CD1c-positive myeloid dendritic cell (primary cell): ENCODE data around the gene A4GALT.

Experiments used
- DNase-seq: peaks from one replicate; pipeline ENCODE4 v3.0.0-alpha.2; 2016; ENCODE audit errors: extremely low spot score

Gene A4GALT

GRCh38 chr22:42702675-42703074, 18.0 kb downstream of the A4GALT start:
- DNase-seq, result no peak

DNA sequence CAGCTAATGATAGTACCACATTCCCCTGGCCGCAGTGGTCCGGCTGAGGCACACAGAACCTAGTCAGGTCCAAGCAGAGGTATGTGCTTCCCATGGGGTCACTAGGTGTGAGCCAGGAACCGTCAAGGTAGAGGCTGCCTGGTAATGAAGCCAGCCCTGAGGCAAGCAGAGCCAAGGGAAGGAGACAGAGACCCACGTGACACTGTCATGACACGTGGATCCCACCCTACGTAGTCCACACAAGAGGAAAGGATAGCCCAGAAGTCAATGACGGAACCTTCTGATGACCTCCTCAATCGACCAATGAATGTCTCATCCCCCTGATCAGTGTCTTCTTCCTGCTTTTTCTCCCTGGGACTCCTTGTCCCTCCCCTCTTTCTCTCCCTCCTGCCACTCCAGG, 19.0 kb downstream of the A4GALT start:
- DNase-seq, result no peak

DNA sequence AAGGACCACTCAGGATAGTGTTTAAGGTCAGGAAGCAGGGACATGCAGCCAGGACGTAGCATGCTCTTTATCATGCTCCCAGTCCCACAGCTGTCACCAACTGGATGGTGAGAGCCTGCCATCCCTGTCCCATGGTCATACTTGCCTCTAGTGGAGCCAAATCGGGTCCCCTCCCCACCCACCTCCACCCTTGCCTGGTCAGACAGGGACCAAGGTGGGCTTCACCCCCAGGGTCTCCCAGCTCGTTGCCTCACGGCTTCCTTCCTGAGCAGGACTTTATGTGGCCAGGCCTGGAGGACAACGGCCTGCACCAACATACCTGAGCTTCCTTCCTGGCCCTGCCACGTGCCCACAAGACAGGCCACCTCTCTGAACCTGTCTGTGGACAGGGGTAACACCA, 19.8 kb downstream of the A4GALT start:
- no peak for DNase-seq

DNA sequence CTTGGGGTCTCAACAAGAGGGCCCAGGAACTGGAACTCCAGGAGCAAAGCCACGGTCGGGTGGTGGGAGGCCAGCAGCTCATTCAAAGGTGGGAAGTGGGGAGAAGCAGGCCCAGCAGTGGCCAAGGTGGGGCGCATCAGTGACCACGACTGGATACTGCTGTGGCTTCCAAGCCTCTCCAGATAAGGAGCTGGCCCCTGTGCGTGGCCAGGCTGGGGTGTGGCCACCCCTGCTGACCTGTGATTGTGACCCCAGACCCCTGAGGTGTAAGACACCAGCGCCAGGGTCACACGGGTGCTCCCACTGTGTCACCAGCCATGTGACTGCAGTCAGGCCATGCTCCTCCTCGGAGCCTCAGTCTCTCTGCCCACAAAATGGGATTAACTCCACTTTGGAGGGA, 20.3 kb downstream of the A4GALT start:
- DNase-seq, result no peak

GRCh38 chr22:42699976-42700352, 20.7 kb downstream of the A4GALT start:
- no peak for DNase-seq

DNA sequence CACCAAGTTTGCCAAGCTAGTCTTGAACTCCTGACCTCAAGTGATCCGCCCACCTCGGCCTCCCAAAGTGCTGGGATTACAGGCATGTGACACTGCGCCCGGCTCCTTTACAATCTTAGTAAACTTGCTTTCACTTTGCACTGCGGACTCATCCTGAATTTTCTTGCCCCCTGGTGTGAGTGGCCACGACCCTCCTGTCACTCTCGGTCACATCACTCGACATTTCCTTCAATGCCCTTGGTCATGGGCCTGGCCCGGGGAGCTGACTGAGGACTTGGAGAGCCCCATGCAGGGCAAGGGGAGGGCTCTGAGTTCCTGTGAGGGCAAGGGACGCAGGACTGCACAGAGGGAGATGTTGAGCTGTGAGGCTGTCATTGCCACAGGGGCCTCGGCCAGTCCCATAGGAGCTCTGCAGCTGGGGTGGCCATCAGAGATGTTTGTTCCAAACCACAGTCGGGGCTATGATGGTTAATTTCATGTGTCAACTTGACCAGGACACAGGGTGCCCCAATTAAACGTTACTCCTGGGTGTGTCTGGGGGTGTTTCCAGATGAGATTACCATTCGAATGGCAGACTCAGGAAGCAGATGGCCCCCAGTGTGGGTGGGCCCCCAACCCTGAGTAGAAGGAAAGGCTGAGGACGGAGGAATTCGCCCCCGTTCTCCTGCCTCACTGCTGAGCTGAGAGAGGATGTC, 21.2 kb downstream of the A4GALT start:
- no peak for DNase-seq

DNA sequence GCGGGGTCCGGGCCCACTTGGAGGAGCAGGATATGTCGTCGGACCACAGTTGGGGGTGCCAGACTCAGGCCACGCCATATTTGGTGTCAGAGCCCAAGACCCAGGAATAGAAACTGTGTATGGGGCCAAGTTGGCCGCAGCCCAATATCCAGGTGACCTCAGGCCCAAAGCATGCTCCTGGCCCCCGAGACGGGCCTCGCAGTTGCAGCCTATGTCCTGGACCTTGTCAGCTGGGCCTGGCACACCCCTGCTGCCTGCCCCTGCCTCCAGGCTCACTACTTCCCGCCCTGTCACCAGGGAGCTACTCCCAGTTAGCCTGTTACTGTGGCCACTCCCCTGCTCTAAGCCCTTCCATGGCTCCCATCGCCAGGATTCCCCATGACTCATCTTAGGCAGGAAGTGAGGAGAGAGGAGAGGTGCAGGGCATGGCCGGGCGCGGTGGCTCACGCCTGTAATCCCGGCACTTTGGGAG, 23.1 kb downstream of the A4GALT start:
- DNase-seq, result no peak

GRCh38 chr22:42696331-42696967, 24.2 kb downstream of the A4GALT start:
- no peak for DNase-seq

DNA sequence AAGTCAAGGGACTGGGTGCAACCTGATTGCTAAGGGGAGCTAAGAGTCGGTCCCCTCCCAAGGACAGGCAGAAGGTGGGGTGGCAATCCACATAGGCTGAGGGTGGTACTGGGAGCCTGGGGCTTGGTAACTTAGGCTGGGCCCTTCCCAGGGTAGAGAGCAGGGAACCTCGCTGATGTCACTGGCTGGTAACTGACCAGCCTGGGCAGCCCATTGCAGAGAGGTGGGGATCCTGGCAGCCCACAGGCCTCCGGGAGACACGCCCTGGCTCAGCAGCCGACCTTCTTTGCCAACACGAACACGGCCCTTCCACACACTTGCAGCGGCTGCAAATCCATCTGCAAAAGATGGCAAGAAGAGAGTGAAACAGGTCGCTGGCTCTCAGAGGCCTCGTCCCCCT, 25.4 kb downstream of the A4GALT start:
- DNase-seq, result no peak

- DNase-seq, result no peak
Observed at GRCh38 chr22:42693763-42694683, 26.6 kb downstream of the A4GALT start.

- no peak for DNase-seq
Observed at GRCh38 chr22:42693055-42693762, 27.5 kb downstream of the A4GALT start.

- DNase-seq, result no peak
Observed at GRCh38 chr22:42692239-42693054, 28.2 kb downstream of the A4GALT start.

DNA sequence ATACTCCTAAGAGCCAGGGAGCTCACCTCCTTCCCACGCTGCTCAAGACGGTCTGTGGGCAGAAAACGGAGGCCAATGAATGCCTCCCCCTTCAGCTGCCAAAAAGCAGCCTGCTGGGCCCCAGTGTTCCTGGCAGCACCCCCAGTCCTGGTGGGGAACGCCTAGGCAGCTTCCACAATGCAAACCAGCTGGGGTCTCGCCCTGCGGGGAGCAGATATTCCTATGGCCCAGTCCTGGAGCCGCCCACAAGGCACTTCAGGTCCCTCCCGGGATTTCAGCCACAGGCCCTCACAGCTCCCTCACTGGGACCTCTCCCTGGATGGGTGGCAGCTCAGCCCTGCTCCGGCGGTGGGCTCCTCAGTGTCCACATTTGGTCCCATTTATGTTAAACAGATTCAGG, 29.2 kb downstream of the A4GALT start:
- DNase-seq, result no peak

GRCh38 chr22:42688241-42689211, 32.1 kb downstream of the A4GALT start:
- DNase-seq, result no peak

GRCh38 chr22:42686756-42687491, 33.7 kb downstream of the A4GALT start:
- DNase-seq, result no peak

DNA sequence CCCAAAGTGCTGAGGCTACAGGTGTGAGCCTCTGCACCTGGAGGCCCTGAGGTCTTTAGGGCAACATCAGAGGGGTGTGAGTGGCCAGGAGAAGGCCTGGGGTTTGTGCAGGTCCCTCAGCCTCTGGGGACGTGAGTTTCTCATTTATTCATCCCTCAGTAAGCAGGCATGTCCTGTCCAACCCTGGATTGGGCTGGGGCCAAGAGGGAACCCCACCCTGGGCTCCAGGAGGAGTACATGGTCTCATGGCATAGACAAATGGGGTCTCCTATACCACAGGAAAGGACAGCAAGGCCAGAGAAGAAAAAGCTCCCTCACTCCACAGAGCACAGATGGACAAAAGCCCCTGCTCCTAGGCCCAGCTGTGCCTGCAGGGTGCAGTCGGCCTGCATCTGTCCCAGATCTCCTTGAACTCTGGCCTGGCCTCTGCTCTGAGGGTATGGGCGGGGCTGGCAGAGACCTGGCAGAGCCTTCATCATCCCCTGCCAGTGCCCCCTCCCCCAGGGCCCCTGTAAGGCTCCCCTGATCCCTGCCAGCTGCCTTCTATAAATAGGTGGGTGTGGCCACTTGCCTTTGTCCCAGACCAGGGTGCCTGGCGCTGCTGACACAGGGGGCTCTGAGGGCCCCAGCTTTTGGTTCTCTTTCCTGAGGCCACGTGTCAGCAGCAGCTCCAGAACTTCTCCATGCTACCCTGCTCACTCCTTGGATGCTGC, 34.6 kb downstream of the A4GALT start:
- DNase-seq, result no peak

DNA sequence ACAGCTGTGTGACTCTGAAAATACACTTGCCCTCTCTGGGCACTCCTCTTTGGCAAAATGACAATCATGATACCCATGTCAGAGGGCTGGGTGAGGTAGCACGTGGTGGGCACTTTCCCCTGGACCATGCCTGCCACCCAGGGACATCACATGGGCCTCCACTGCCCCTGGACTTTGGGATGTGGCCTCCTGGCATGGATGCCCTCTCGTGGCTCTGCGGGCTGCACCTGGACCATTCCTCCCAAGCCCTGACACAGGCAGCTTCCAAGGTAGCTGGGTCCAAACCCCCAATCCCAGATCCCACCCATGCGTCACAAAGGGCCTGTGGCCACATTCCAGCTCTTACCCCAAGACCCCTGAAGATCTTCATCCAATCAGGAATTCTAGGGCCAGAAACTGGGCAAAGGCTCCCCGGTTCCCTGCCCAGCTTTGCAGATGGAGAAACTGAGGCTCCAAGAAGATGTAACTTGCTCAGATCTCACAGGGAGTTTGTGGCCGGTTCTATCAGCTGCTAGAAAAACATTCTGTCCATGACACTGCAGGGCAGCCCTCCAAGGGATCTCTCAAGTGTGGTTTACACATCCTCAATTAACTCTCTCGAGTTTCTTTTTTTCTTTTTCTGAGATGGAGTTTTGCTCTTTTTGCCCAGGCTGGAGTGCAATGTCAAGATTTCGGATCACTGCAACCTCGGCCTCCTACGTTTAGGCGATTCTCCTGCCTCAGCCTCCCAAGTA, 36.0 kb downstream of the A4GALT start:
- DNase-seq, result no peak
